GM12878 (cell line): ENCODE data around the gene ANO7.

ENCODE experiments used
- CHD4 ChIP-seq: fragments of 200-600 bp; sonication (generic); IDR thresholded peaks from 2 replicates; pipeline ENCODE4 v1.6.1; 2016; ENCODE audit warnings: mild to moderate bottlenecking
- EP300 ChIP-seq, 2 experiments: fragments of 150-350 bp in 1 of 2; IDR thresholded peaks; 2 replicates each; pipeline ENCODE4 v1.6.1; 2011 to 2012; ENCODE audit warnings: low read depth in 2 of 2, low read length in 2 of 2, borderline replicate concordance in 1 of 2, improper control_type of control experiment in 1 of 2, inconsistent platforms in 1 of 2; ENCODE audit not compliant: control insufficient read depth in 1 of 2
- GATAD2B ChIP-seq: fragments of 450-650 bp; conservative IDR thresholded peaks from 2 replicates; pipeline ENCODE4 v1.6.1; 2017; ENCODE audit warnings: low read depth, mild to moderate bottlenecking, moderate library complexity
- JUNB ChIP-seq: IDR thresholded peaks from 2 replicates; pipeline ENCODE4 v1.6.1; 2016; ENCODE audit warnings: antibody characterized with exemption, mild to moderate bottlenecking
- MEF2A ChIP-seq: IDR thresholded peaks from 2 replicates; pipeline ENCODE4 v1.6.1; 2011; ENCODE audit warnings: low read depth, mild to moderate bottlenecking, low read length, moderate library complexity; ENCODE audit not compliant: insufficient read depth
- RAD21 ChIP-seq: IDR thresholded peaks from 2 replicates; pipeline ENCODE4 v1.6.1; 2011; ENCODE audit warnings: mild to moderate bottlenecking, low read depth, low read length, moderate library complexity; ENCODE audit not compliant: insufficient read depth
- TARDBP ChIP-seq: IDR thresholded peaks from 2 replicates; pipeline ENCODE4 v1.6.1; 2016; ENCODE audit warnings: borderline replicate concordance
- ZNF384 ChIP-seq: IDR thresholded peaks from 2 replicates; pipeline ENCODE4 v1.6.1; 2012; ENCODE audit warnings: low read depth, mild to moderate bottlenecking, low read length, improper control_type of control experiment, borderline replicate concordance
- TF ChIP-seq, protein P1 (sequence below), 3 experiments: IDR thresholded peaks in 2 of 3; conservative IDR thresholded peaks in 1 of 3; 2 replicates each; pipeline ENCODE4 v1.5.1; 2011; ENCODE audit warnings: low read depth in 3 of 3, low read length in 3 of 3, mild to moderate bottlenecking in 3 of 3, control low read depth in 2 of 3, moderate library complexity in 2 of 3, inconsistent platforms in 1 of 3, mixed read lengths in 1 of 3; ENCODE audit not compliant: control insufficient read depth in 2 of 3, insufficient read depth in 1 of 3; ENCODE audit errors: extremely low read depth in 1 of 3

DNA sequence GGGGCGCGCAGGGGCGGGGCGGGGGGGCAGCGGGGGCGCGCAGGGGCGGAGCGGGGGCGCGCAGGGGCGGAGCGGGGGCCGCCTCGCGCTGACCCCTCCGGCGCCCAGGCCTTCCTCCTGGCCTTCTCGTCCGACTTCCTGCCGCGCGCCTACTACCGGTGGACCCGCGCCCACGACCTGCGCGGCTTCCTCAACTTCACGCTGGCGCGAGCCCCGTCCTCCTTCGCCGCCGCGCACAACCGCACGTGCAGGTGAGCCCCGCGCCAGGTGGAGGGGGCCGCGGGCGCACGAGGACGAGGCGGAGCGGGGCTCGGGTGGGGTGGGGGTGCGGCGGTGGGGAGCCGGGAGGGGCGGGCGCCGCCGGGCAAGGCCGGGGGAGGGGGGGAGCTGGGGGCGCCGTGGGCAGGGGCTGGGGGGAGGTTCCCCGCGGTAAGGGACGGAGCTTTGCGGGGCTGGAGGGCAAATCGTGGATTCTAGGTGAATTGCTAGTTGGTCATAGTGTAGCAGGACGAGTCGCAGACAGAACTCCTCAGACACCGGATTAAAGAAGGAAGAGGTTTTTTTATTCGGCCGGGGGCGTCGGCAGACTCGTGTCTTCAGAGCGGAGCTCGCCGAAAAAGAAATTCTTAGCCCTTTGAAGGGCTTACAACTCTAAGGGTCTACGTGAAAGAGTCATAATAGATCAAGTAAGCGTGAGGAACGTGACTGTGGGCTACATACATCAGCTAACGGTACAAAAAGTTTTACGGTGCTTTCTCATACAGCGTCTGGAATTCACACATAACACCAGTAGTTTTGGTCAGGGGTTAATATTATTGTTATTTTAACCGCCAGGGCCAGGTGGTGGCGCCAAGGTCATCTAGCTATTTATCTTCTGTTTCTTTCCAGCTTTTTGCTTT, 29.9 kb downstream of the ANO7 start:
- no peak for TF ChIP-seq ZNF384
- no peak for TF ChIP-seq CHD4
- TF ChIP-seq GATAD2B, result no peak
- TF ChIP-seq, protein P1, sequence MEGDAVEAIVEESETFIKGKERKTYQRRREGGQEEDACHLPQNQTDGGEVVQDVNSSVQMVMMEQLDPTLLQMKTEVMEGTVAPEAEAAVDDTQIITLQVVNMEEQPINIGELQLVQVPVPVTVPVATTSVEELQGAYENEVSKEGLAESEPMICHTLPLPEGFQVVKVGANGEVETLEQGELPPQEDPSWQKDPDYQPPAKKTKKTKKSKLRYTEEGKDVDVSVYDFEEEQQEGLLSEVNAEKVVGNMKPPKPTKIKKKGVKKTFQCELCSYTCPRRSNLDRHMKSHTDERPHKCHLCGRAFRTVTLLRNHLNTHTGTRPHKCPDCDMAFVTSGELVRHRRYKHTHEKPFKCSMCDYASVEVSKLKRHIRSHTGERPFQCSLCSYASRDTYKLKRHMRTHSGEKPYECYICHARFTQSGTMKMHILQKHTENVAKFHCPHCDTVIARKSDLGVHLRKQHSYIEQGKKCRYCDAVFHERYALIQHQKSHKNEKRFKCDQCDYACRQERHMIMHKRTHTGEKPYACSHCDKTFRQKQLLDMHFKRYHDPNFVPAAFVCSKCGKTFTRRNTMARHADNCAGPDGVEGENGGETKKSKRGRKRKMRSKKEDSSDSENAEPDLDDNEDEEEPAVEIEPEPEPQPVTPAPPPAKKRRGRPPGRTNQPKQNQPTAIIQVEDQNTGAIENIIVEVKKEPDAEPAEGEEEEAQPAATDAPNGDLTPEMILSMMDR (IDR thresholded peaks at IDR 0.05 in 2 of 3, conservative IDR thresholded peaks at IDR 0.05 in 1 of 3; ENCODE audit: control insufficient read depth in 2 of 3, extremely low read depth in 1 of 3, insufficient read depth in 1 of 3, low read depth in 3 of 3, low read length in 3 of 3), result peak; percentile 26 to 38 (median 32); a peak in 4 of 6 replicates
- TF ChIP-seq TARDBP, result no peak
- no peak for TF ChIP-seq JUNB
- peak; percentile 39; the same call in 1 of the 2 replicates for TF ChIP-seq RAD21
- no peak for TF ChIP-seq MEF2A
- TF ChIP-seq EP300 (IDR thresholded peaks at IDR 0.05; ENCODE audit: borderline replicate concordance in 1 of 2, control insufficient read depth in 1 of 2, low read depth in 2 of 2, low read length in 2 of 2), result no peak
